GM12878 (cell line): Measurements from ENCODE around the gene ATP5PO.

Experiments
- CTCF ChIP-seq, 3 experiments: IDR thresholded peaks in 2 of 3; conservative IDR thresholded peaks in 1 of 3; 2 replicates each; pipeline ENCODE4 v1.5.1; 2011; ENCODE audit warnings: low read depth in 3 of 3, low read length in 3 of 3, mild to moderate bottlenecking in 3 of 3, control low read depth in 2 of 3, moderate library complexity in 2 of 3, inconsistent platforms in 1 of 3, mixed read lengths in 1 of 3; ENCODE audit not compliant: control insufficient read depth in 2 of 3, insufficient read depth in 1 of 3; ENCODE audit errors: extremely low read depth in 1 of 3
- CUX1 ChIP-seq: IDR thresholded peaks from 2 replicates; pipeline ENCODE4 v1.6.1; 2012; ENCODE audit warnings: improper control_type of control experiment, low read depth, low read length; ENCODE audit not compliant: insufficient replicate concordance
- ESRRA ChIP-seq: IDR thresholded peaks from 2 replicates; pipeline ENCODE4 v1.6.1; 2012; ENCODE audit warnings: mild to moderate bottlenecking, low read length, improper control_type of control experiment
- EZH2 ChIP-seq: IDR thresholded peaks from 2 replicates; pipeline ENCODE4 v1.6.1; 2012; ENCODE audit warnings: low read depth, mild to moderate bottlenecking, control low read depth, inconsistent platforms, low read length, borderline replicate concordance; ENCODE audit not compliant: control insufficient read depth
- JUNB ChIP-seq: IDR thresholded peaks from 2 replicates; pipeline ENCODE4 v1.6.1; 2016; ENCODE audit warnings: antibody characterized with exemption, mild to moderate bottlenecking
- JUND ChIP-seq: IDR thresholded peaks from 2 replicates; pipeline ENCODE4 v1.6.1; 2012; ENCODE audit warnings: low read depth, mild to moderate bottlenecking, low read length, improper control_type of control experiment, moderate library complexity
- MTA2 ChIP-seq: fragments of 450-650 bp; IDR thresholded peaks from 2 replicates; pipeline ENCODE4 v1.6.1; 2016; ENCODE audit warnings: low read depth, mild to moderate bottlenecking, moderate library complexity
- POU2F2 ChIP-seq: IDR thresholded peaks from 3 replicates; pipeline ENCODE4 v1.6.1; 2011; ENCODE audit warnings: low read depth, mild to moderate bottlenecking, low read length, borderline replicate concordance
- RAD21 ChIP-seq: IDR thresholded peaks from 2 replicates; pipeline ENCODE4 v1.6.1; 2011; ENCODE audit warnings: mild to moderate bottlenecking, low read depth, low read length, moderate library complexity; ENCODE audit not compliant: insufficient read depth
- REST ChIP-seq: IDR thresholded peaks from 2 replicates; pipeline ENCODE4 v1.6.1; 2012; ENCODE audit warnings: mild to moderate bottlenecking, low read depth, low read length
- SIN3A ChIP-seq: IDR thresholded peaks from 2 replicates; pipeline ENCODE4 v1.6.1; 2012; ENCODE audit warnings: low read depth, low read length, improper control_type of control experiment
- SMAD1 ChIP-seq: fragments of 450-650 bp; IDR thresholded peaks from 2 replicates; pipeline ENCODE4 v1.6.1; 2018; ENCODE audit warnings: mild to moderate bottlenecking, low read depth; ENCODE audit not compliant: partially characterized antibody
- SP1 ChIP-seq: IDR thresholded peaks from one replicate; pipeline ENCODE4 v1.6.1; 2011; ENCODE audit warnings: low read depth, low read length
- ZBTB33 ChIP-seq: fragments of 450-650 bp; IDR thresholded peaks from 2 replicates; pipeline ENCODE4 v1.6.1; 2017; ENCODE audit warnings: mild to moderate bottlenecking

GRCh38 chr21:33917421-33917820 lies 1.8 kb upstream of the ATP5PO start:
- TF ChIP-seq ZBTB33: no peak
- no peak for TF ChIP-seq CTCF (IDR thresholded peaks at IDR 0.05 in 2 of 3, conservative IDR thresholded peaks at IDR 0.05 in 1 of 3; ENCODE audit: control insufficient read depth in 2 of 3, extremely low read depth in 1 of 3, insufficient read depth in 1 of 3, low read depth in 3 of 3, low read length in 3 of 3)
- no peak for TF ChIP-seq REST
- TF ChIP-seq EZH2: no peak
- no peak for TF ChIP-seq MTA2
- TF ChIP-seq CUX1: no peak
- TF ChIP-seq ESRRA: no peak
- no peak for TF ChIP-seq JUND
- no peak for TF ChIP-seq JUNB
- TF ChIP-seq RAD21: no peak
- no peak for TF ChIP-seq SMAD1
- no peak for TF ChIP-seq SP1
- no peak for TF ChIP-seq SIN3A
- no peak for TF ChIP-seq POU2F2
